Mucosa of rectum (tissue), 2 donors: ENCODE measurements around the gene HASPIN.

Experiments
- H3K27ac ChIP-seq, 2 donors: one replicate each; pipeline ENCODE4 v1.7.0; 2013; ENCODE audit warnings: inconsistent platforms in 2 of 2, low read depth in 2 of 2, low read length in 2 of 2
- H3K27me3 ChIP-seq, 2 donors: one replicate each; pipeline ENCODE4 v1.7.0; 2013; ENCODE audit warnings: low read length in 2 of 2; ENCODE audit not compliant: control insufficient read depth in 2 of 2, insufficient read depth in 2 of 2
- H3K36me3 ChIP-seq, 2 donors: one replicate each; pipeline ENCODE4 v1.7.0; 2013; ENCODE audit warnings: low read length in 2 of 2; ENCODE audit not compliant: control insufficient read depth in 2 of 2, insufficient read depth in 2 of 2
- H3K4me1 ChIP-seq, 2 donors: one replicate each; pipeline ENCODE4 v1.7.0; 2013; ENCODE audit warnings: low read length in 2 of 2, mild to moderate bottlenecking in 1 of 2; ENCODE audit not compliant: control insufficient read depth in 2 of 2, insufficient read depth in 2 of 2
- H3K4me3 ChIP-seq, 2 donors: one replicate each; pipeline ENCODE4 v1.7.0; 2013; ENCODE audit warnings: low read length in 2 of 2
- H3K9ac ChIP-seq, 2 donors: one replicate each; pipeline ENCODE4 v1.7.0; 2013; ENCODE audit warnings: low read length in 2 of 2, low read depth in 1 of 2, mild to moderate bottlenecking in 1 of 2
- H3K9me3 ChIP-seq, 2 donors: one replicate each; pipeline ENCODE4 v1.7.0; 2013; ENCODE audit warnings: low read length in 2 of 2; ENCODE audit not compliant: control insufficient read depth in 2 of 2
- donor health status: healthy.
- donor health status: Normal muscosa, but diverticular disease.

Gene HASPIN

GRCh38 chr17:3748576-3748975 is 24.9 kb downstream of the HASPIN start:
- no peaks in the 10 kb centered on the region for H3K36me3 ChIP-seq
- H3K4me1 ChIP-seq, result no peaks in the 10 kb centered on the region
- H3K27me3 ChIP-seq, result no peaks in the 10 kb centered on the region
- no peak overlapping the region for H3K27ac ChIP-seq
- H3K9ac ChIP-seq, result no peak overlapping the region
- no peaks in the 10 kb centered on the region for H3K9me3 ChIP-seq
- H3K4me3 ChIP-seq, result no peak overlapping the region

GRCh38 chr17:3750296-3750695 is 26.6 kb downstream of the HASPIN start:
- Histone ChIP-seq H3K27ac (no peak overlapping the region), H3K9ac (no peak overlapping the region), H3K36me3 (no peaks in the 10 kb centered on the region), H3K27me3 (no peaks in the 10 kb centered on the region), H3K9me3 (no peaks in the 10 kb centered on the region), H3K4me3 (no peak overlapping the region), H3K4me1 (peaks cover 0 to 3% of the 10 kb centered on the region in 2 donors)

GRCh38 chr17:3750926-3751325 is 27.2 kb downstream of the HASPIN start:
- no peak overlapping the region for H3K4me3 ChIP-seq
- no peak overlapping the region for H3K27ac ChIP-seq
- H3K9ac ChIP-seq, result no peak overlapping the region
- no peaks in the 10 kb centered on the region for H3K27me3 ChIP-seq
- no peaks in the 10 kb centered on the region for H3K36me3 ChIP-seq
- H3K9me3 ChIP-seq, result no peaks in the 10 kb centered on the region
- H3K4me1 ChIP-seq, result peaks cover 0 to 4% of the 10 kb centered on the region in 2 donors

GRCh38 chr17:3751836-3752235 is 28.1 kb downstream of the HASPIN start:
- Histone ChIP-seq H3K9ac (no peak overlapping the region), H3K36me3 (no peaks in the 10 kb centered on the region), H3K4me3 (no peak overlapping the region), H3K27me3 (no peaks in the 10 kb centered on the region), H3K4me1 (peaks cover 0 to 4% of the 10 kb centered on the region in 2 donors), H3K9me3 (no peaks in the 10 kb centered on the region), H3K27ac (no peak overlapping the region)

- Histone ChIP-seq H3K9me3 (no peaks in the 10 kb centered on the region), H3K27ac (no peak overlapping the region), H3K9ac (no peak overlapping the region)
Measured at GRCh38 chr17:3753624-3754023, 29.9 kb downstream of the HASPIN start.

GRCh38 chr17:3754066-3754457 is 30.4 kb downstream of the HASPIN start:
- H3K36me3 ChIP-seq, result no peaks in the 10 kb centered on the region
- no peak overlapping the region for H3K9ac ChIP-seq
- H3K9me3 ChIP-seq, result no peaks in the 10 kb centered on the region
- peaks cover 0 to 4% of the 10 kb centered on the region in 2 donors for H3K4me1 ChIP-seq
- no peak overlapping the region for H3K27ac ChIP-seq
- no peaks in the 10 kb centered on the region for H3K27me3 ChIP-seq
- peak overlapping the region in 1 of 2 donors; percentile 13 for H3K4me3 ChIP-seq

More at GRCh38 chr17:3753624-3754023, 29.9 kb downstream of the HASPIN start:
- Histone ChIP-seq H3K4me1 (peaks cover 0 to 4% of the 10 kb centered on the region in 2 donors), H3K4me3 (no peak overlapping the region), H3K36me3 (no peaks in the 10 kb centered on the region), H3K27me3 (no peaks in the 10 kb centered on the region)

- H3K27ac ChIP-seq, result peak overlapping the region; percentile 53 to 65
- H3K36me3 ChIP-seq, result no peaks in the 10 kb centered on the region
- peak overlapping the region; percentile 68 to 73 for H3K9ac ChIP-seq
- H3K4me3 ChIP-seq, result peak overlapping the region; percentile 57 to 74
- H3K4me1 ChIP-seq, result peaks cover 0 to 4% of the 10 kb centered on the region in 2 donors
- no peaks in the 10 kb centered on the region for H3K27me3 ChIP-seq
- H3K9me3 ChIP-seq, result peaks cover 0 to 2% of the 10 kb centered on the region in 2 donors
Measured at GRCh38 chr17:3754458-3755334, 31.0 kb downstream of the HASPIN start.

- H3K4me3 ChIP-seq, result peak overlapping the region; percentile 57 to 74
- H3K9ac ChIP-seq, result peak overlapping the region; percentile 68 to 73
- H3K27me3 ChIP-seq, result no peaks in the 10 kb centered on the region
- H3K36me3 ChIP-seq, result no peaks in the 10 kb centered on the region
- H3K4me1 ChIP-seq, result peaks cover 0 to 4% of the 10 kb centered on the region in 2 donors
- peak overlapping the region; percentile 53 to 65 for H3K27ac ChIP-seq
- peaks cover 0 to 4% of the 10 kb centered on the region in 2 donors for H3K9me3 ChIP-seq
Measured at GRCh38 chr17:3755335-3756030, 31.8 kb downstream of the HASPIN start.

GRCh38 chr17:3759597-3760216 is 36.0 kb downstream of the HASPIN start:
- H3K27me3 ChIP-seq, result no peaks in the 10 kb centered on the region
- peaks cover 0 to 5% of the 10 kb centered on the region in 2 donors for H3K4me1 ChIP-seq
- H3K9ac ChIP-seq, result no peak overlapping the region
- no peaks in the 10 kb centered on the region for H3K36me3 ChIP-seq
- H3K9me3 ChIP-seq, result peaks cover 0 to 4% of the 10 kb centered on the region in 2 donors
- H3K27ac ChIP-seq, result no peak overlapping the region
- H3K4me3 ChIP-seq, result no peak overlapping the region
